ENCODE data around the gene IGSF6. TPM values are rescaled to one million over a fixed set of nuclear protein-coding genes. Genes with fewer than 3 reads are reported as not detected.

The IGSF6 gene
- total and polyA plus RNA-seq, 2 of the 8 experiments (the other 6 are each of a cell fraction or from before 2014, with no cell fraction given) = not detected

DNA sequence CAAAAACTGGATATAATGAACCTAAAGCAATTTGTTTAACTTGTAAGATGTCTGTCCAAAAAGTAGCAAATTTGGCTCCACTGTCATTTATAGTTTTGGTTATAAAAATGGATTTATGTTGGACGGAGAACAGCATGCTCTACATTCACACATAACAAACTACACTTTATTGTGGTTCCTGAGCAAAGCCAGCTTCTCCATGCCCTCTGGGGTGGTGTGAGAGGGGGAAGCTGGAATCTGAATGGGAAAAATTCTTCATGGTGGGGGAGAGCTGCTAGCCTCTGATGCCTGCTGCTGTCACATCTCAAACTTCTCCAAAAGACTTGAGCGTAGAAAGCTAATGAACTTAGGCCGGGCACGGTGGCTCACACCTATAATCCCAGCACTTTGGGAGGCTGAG lies 62.9 kb downstream of the IGSF6 start (continued):
- TF ChIP-seq POLR2A (IDR thresholded peaks at IDR 0.05; ENCODE audit: control extremely low read depth in 1 of 2, low read depth in 2 of 2, low read length in 2 of 2) = no peak

Small RNAs within 50 kb of the gene (small RNA-seq; reads per million reads assigned to genes)
- gene RNU6-1005P (ENCODE audit: insufficient read depth) = not detected
- gene RNU6-196P (ENCODE audit: insufficient read depth) = not detected

Other genes with a start within 250 kb of the IGSF6 start
- gene METTL9, start 53.0 kb downstream of the IGSF6 start, total RNA-seq (2021; fragmentation: NEBNext Ultra II Directional; extraction: Animal tissue kit (Norgen Biotek cat#: 25700)) = 112 and 117 TPM in 2 replicates
- 34.5 and 45.4 TPM in 2 replicates for gene METTL9, start 53.0 kb downstream of the IGSF6 start, polyA plus RNA-seq (2011; rRNA removed)
- gene OTOA, start 11.4 kb upstream of the IGSF6 start, total RNA-seq (2021; fragmentation: NEBNext Ultra II Directional; extraction: Animal tissue kit (Norgen Biotek cat#: 25700)) = 0.32 TPM in 1 of 2 replicates, not detected in the other
- gene OTOA, start 11.4 kb upstream of the IGSF6 start, polyA plus RNA-seq (2011; rRNA removed) = 0.06 and 0.13 TPM in 2 replicates
- 94.8 and 101 TPM in 2 replicates for gene NPIPB4, start 205.1 kb upstream of the IGSF6 start, total RNA-seq (2021; fragmentation: NEBNext Ultra II Directional; extraction: Animal tissue kit (Norgen Biotek cat#: 25700))
- gene NPIPB4, start 205.1 kb upstream of the IGSF6 start, polyA plus RNA-seq (2011; rRNA removed) = 21.3 and 27.7 TPM in 2 replicates